Activated T-helper 1 cell treated with anti-CD3 and anti-CD28 coated beads, Interleukin-2, amount 50 U/mL, for 16 hours (primary cell): ENCODE data around the gene TBRG4.
"Not testable (repeated sequence)": the region's sequence is repeated elsewhere in the genome, so short reads cannot be mapped to it uniquely, and the experiment has no call there.

Experiments used
- DNase-seq, 2 donors: peaks; one replicate each; pipeline ENCODE4 v3.0.0-alpha.2; 2020; ENCODE audit warnings: low read depth in 1 of 2, low spot score in 1 of 2

TBRG4 gene

GRCh38 chr7:45118292-45118691 lies 6.8 kb upstream of the TBRG4 start:
- DNase-seq: no peak

GRCh38 chr7:45117582-45117981 lies 6.1 kb upstream of the TBRG4 start:
- no peak for DNase-seq

- DNase-seq: no peak
Measured at GRCh38 chr7:45116048-45116447, 4.6 kb upstream of the TBRG4 start.

- no peak for DNase-seq
Measured at GRCh38 chr7:45114926-45115325, 3.4 kb upstream of the TBRG4 start.

GRCh38 chr7:45114257-45114656 lies 2.8 kb upstream of the TBRG4 start:
- not testable (repeated sequence) for DNase-seq

GRCh38 chr7:45112648-45113047 lies 1.2 kb upstream of the TBRG4 start:
- no peak for DNase-seq

GRCh38 chr7:45108863-45109262 lies 2.6 kb downstream of the TBRG4 start:
- no peak for DNase-seq

DNA sequence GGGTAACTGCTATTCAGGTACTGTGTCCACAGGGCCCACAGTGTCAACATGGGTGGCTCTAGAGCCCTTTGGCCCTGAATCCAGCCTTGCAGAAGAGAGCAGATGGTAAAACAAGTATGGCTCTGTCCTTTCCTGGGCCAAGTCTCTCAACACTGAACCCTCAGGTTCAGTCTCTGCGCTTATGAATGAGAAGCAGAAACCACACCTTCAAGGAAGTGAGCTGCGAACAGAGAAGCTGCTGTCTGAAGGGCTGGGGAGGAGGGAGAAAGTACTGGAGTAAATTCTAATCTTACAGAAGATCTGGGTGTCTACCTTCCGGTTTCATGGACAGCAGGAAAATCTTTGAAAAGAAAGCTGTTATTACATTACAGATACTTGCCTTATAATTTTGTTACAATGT lies 4.1 kb downstream of the TBRG4 start:
- no peak for DNase-seq

DNA sequence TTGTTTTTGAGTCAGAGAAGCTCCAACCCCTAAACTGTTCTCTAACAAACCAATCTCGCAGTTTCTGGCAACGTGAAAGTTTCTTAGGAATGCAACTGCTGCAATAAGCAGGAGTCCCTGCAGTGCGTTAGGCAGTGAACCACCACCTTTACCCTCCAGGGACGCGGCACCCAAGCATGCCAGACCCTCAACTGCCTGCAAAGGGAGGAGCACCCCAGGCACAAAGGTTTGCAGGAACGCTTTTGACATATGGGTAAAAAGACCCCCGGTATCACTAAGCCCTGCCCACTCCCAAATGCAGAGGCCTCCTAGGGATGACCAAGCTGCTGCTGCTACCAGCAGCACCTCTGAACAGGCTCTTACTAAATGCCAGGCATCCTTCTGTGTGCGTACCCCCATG lies 4.7 kb downstream of the TBRG4 start:
- no peak for DNase-seq

DNA sequence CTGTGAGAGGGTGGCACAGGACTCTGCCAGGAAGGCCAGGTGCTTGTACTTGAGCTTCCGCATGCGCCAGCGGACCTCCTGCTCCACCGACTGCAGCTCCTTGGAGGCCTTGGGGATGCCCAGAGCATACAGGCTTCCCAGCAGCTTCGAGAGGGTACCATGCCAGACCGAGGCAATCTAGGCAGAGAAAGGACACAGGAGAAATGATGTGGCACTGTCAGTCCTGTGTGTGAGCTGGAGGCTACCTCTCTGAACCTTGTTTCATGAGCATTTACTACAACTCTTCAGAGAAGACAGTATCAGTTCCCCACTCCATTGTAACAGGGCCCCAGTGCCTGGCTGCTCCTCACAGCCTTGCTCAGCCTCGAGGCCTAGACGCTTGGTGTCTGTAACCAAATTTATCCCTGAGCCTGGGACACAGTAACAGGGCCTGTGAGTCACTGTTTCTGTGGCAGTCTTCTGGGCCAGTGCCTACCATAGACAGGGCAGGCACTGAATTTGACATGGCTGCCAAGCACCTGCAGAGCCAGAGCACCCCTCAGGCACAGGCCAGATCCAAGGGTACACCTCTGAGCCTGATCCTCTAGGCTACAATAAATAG lies 5.8 kb downstream of the TBRG4 start:
- no peak for DNase-seq

- no peak for DNase-seq
Measured at GRCh38 chr7:45104844-45105587, 6.5 kb downstream of the TBRG4 start.

DNA sequence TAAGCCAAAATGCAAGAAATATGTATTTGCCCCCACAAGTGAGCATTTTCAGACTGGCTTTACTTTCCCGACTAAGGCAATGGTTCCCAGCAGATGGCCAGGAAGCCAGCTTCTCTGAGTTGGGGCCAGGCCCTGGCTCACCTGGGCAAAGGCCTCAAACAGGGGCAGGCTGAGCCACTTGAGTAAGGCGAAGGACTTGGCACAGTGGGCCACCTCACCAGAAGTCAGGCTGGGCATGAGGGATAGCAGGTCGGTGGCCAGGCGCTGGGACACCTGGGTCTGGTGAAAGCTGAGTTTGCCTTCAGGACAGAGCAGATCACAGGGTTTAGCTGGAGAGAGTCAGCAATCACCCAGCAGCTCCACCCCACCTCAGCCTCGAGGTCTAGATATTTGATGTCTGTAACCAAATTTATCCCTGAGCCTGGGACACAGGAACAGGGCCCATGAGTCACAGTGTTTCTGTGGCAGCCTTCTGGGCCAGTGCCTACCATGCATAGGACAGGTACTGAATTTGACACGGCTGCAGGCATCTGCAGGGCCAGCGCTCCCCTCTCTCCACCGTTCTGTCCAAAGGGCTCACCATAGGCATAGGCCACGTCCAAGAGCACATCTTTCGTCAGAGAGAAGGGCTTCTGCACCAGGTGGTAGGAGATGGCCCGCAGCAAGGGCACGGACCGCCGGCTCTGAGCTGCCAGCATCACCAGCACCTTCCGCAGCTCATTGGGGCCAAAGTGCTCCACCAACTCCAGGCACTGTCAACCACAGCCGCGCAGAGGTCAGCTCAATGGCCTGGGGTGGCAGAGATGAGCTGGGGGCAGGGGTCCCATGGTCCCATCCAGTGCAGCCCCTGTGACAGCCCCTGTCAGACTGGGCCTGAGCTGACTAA lies 7.3 kb downstream of the TBRG4 start:
- no peak for DNase-seq

GRCh38 chr7:45102785-45103712 lies 8.4 kb downstream of the TBRG4 start:
- no peak for DNase-seq

- DNase-seq: no peak
Measured at GRCh38 chr7:45101748-45102147, 9.7 kb downstream of the TBRG4 start.

- no peak for DNase-seq
Measured at GRCh38 chr7:45100761-45101480, 10.6 kb downstream of the TBRG4 start.

GRCh38 chr7:45099891-45100760 lies 11.4 kb downstream of the TBRG4 start:
- no peak for DNase-seq

DNA sequence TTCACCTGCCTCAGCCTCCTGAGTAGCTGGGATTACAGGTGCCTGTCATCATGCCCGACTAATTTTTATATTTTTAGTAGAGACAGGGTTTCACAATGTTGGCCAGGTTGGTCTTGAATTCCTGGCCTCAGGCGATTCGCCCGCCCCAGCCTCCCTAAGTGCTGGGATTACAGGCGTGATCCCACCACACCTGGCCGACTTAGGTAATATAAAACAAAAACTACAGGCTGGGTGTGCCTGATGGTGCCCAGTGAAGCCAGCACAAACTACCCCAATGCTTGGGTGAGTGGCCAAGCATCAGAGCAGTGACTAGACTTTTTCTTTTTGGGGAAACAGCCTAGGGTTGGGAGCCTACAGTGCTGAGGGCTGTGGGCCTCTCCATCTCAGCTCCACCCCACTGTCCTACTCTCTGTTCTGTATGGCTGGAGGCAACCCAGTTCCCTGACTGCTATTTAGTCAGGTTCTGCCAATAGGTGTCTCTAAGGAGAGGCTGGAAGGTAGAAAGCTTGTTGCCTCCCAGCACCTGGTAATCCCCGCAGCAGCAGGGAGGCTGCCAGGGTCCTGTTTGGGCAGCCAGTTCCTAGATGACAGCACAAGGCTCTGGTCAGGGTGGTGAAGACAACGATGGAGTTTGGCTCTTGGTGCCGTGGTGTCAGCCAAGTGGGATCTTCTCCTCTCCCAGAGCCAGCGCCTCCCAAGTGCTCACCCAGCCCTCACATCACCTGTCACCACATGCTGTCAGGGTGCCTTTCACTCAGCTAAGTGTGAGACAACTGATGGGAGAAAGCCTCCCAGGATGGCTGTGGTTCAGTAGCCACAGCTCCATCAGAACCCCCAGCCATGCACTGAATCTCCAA lies 12.3 kb downstream of the TBRG4 start:
- no peak for DNase-seq

DNA sequence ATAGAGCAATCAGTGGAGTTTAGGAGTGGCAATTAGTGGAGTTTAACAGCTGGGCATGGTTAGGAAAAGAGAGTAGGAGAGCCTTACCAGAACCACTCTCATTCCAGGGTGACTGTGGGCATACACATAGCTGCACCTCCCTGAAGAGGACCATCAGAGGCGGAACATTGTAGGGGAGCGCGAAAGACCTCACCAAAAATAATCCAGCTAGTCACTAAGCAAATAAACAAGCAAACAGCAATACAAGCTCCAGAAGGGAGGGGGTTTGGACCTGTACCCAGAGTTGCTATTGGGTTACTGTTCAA lies 18.6 kb downstream of the TBRG4 start:
- no peak for DNase-seq
